CD14-positive monocyte (primary cell): ENCODE results near the gene ENTPD5. TPM values are rescaled to one million over a fixed set of nuclear protein-coding genes. Genes with fewer than 3 reads are reported as not detected.

Source experiments
- DNase-seq, 3 donors: peaks; one replicate each; pipeline ENCODE4 v3.0.0-alpha.2; 2011 to 2022
- H2AFZ ChIP-seq: 2 replicates; pipeline ENCODE4 v1.6.0; 2012; ENCODE audit warnings: mild to moderate bottlenecking, low read depth, low read length, inconsistent platforms; ENCODE audit not compliant: insufficient read depth, poor library complexity, severe bottlenecking
- H3K27ac ChIP-seq, 2 donors: 1 replicate in 1 of 2; 2 replicates in 1 of 2; pipeline ENCODE4 v1.5.1; 2012 to 2013; ENCODE audit warnings: low read length in 2 of 2, control low read depth in 1 of 2, inconsistent platforms in 1 of 2, low read depth in 1 of 2, mild to moderate bottlenecking in 1 of 2
- H3K27me3 ChIP-seq, 2 donors: one replicate each; pipeline versions ENCODE4 v1.6.0 to v1.6.1; 2011 to 2013; ENCODE audit warnings: low read length in 2 of 2; ENCODE audit not compliant: control insufficient read depth in 2 of 2, insufficient read depth in 2 of 2
- H3K36me3 ChIP-seq, 2 donors: replicated peaks in 1 of 2; 1 replicate in 1 of 2; 2 replicates in 1 of 2; pipeline versions ENCODE4 v1.5.1 to v1.6.1; 2012 to 2013; ENCODE audit warnings: low read length in 2 of 2, control low read depth in 1 of 2, inconsistent platforms in 1 of 2, mild to moderate bottlenecking in 1 of 2; ENCODE audit not compliant: insufficient read depth in 2 of 2, control insufficient read depth in 1 of 2
- H3K4me1 ChIP-seq, 2 donors: 1 replicate in 1 of 2; 2 replicates in 1 of 2; pipeline versions ENCODE4 v1.5.1 to v1.6.1; 2012 to 2013; ENCODE audit warnings: low read length in 2 of 2, control low read depth in 1 of 2, inconsistent platforms in 1 of 2, mild to moderate bottlenecking in 1 of 2, moderate library complexity in 1 of 2; ENCODE audit not compliant: insufficient read depth in 2 of 2, control insufficient read depth in 1 of 2
- H3K4me2 ChIP-seq: replicated peaks from 2 replicates; pipeline ENCODE3; 2012; ENCODE audit warnings: low read length, moderate library complexity, mild to moderate bottlenecking; ENCODE audit not compliant: poor library complexity, severe bottlenecking; ENCODE audit errors: extremely low read depth
- H3K4me3 ChIP-seq, 3 experiments: fragments of 200-600 bp in 1 of 3; sonication (generic) in 1 of 3; replicated peaks in 1 of 3; 1 replicate in 2 of 3; 2 replicates in 1 of 3; pipeline ENCODE4 v1.5.1; 2011 to 2013; ENCODE audit warnings: low read length in 3 of 3, mild to moderate bottlenecking in 3 of 3, control low read depth in 2 of 3, low read depth in 2 of 3, inconsistent platforms in 1 of 3, moderate library complexity in 1 of 3
- H3K79me2 ChIP-seq: 2 replicates; pipeline ENCODE4 v1.6.0; 2012; ENCODE audit warnings: mild to moderate bottlenecking, control low read depth, inconsistent platforms, low read length, moderate library complexity; ENCODE audit not compliant: insufficient read depth
- H3K9ac ChIP-seq: 2 replicates; pipeline ENCODE4 v1.6.0; 2017; ENCODE audit warnings: low read length, mild to moderate bottlenecking; ENCODE audit not compliant: insufficient read depth, poor library complexity, severe bottlenecking
- H3K9me3 ChIP-seq, 2 donors: replicated peaks in 1 of 2; 1 replicate in 1 of 2; 2 replicates in 1 of 2; pipeline versions ENCODE4 v1.5.1 to v1.6.1; 2012 to 2013; ENCODE audit warnings: low read length in 2 of 2, control low read depth in 1 of 2; ENCODE audit not compliant: control insufficient read depth in 1 of 2, insufficient read depth in 1 of 2
- H4K20me1 ChIP-seq: 2 replicates; pipeline ENCODE4 v1.6.0; 2012; ENCODE audit warnings: mild to moderate bottlenecking, low read length, control low read depth, moderate library complexity; ENCODE audit not compliant: insufficient read depth
- H3K27ac Mint-ChIP-seq, 7 donors: one replicate each; pipeline ENCODE4 v1.8.0; 2020; ENCODE audit warnings: mild to moderate bottlenecking in 7 of 7, mixed read lengths in 7 of 7, moderate library complexity in 6 of 7, inconsistent platforms in 2 of 7
- H3K27me3 Mint-ChIP-seq, 3 donors: one replicate each; pipeline ENCODE4 v1.8.0; 2021 to 2022; ENCODE audit warnings: low read depth in 3 of 3, mild to moderate bottlenecking in 3 of 3, mixed read lengths in 3 of 3, moderate library complexity in 3 of 3, inconsistent platforms in 1 of 3
- H3K36me3 Mint-ChIP-seq, 2 donors: one replicate each; pipeline ENCODE4 v1.8.0; 2020; ENCODE audit warnings: mixed read lengths in 2 of 2, inconsistent platforms in 1 of 2, mild to moderate bottlenecking in 1 of 2
- H3K4me1 Mint-ChIP-seq: one replicate; pipeline ENCODE4 v1.8.0; 2020; ENCODE audit warnings: mild to moderate bottlenecking, mixed read lengths
- H3K4me3 Mint-ChIP-seq, 2 donors: one replicate each; pipeline ENCODE4 v1.8.0; 2020; ENCODE audit warnings: mild to moderate bottlenecking in 2 of 2, mixed read lengths in 2 of 2, moderate library complexity in 1 of 2
- H3K9me3 Mint-ChIP-seq, 7 donors: one replicate each; pipeline ENCODE4 v1.8.0; 2020 to 2022; ENCODE audit warnings: mixed read lengths in 7 of 7, mild to moderate bottlenecking in 6 of 7, moderate library complexity in 6 of 7, inconsistent platforms in 2 of 7
- WGBS: methylation state at CpG from one replicate; pipeline ENCODE4 v1.1.5; 2013; ENCODE audit warnings: missing lambda C conversion rate; ENCODE audit not compliant: insufficient coverage; 5-methylcytosine and 5-hydroxymethylcytosine counted together
- intact Hi-C, 2 donors: fragments of 100-400 bp; cut with micrococcal nuclease; formaldehyde crosslinking; loops; one replicate each; pipeline versions ENCODE4 v1.15.0 to v1.15.1; 2023
- polyA plus RNA-seq, 3 donors: library from polyadenylated mRNA; depleted of rRNA in 1 of 3; unstranded in 2 of 3; stranded (reverse) in 1 of 3; fragments of 300-500 nt in 2 of 3; fragments of >200 nt in 1 of 3; fragmentation: Illumina TruSeq in 2 of 3; gene quantifications; 1 replicate in 2 of 3; 2 replicates in 1 of 3; pipeline ENCODE4 v1.2.3, GENCODE V29; 2012 to 2021
- small RNA-seq: library from RNA; depleted of rRNA; stranded (forward); fragments of <200 nt; gene quantifications from one replicate; pipeline ENCODE3, GENCODE V24; 2012; ENCODE audit warnings: low read depth; ENCODE audit not compliant: insufficient read length
- TF ChIP-seq, protein P1 (sequence below): fragments of 200-600 bp; IDR thresholded peaks from one replicate; pipeline ENCODE4 v1.8.0; 2022; ENCODE audit warnings: antibody characterized with exemption, mild to moderate bottlenecking

ENTPD5 gene
- polyA plus RNA-seq, 3 donors, result 2.3 to 4.3 (median 2.7) TPM

GRCh38 chr14:73909681-73910080 is 109.4 kb downstream of the ENTPD5 start:
- no CpG with 5 or more reads among the region's 1 CpG for WGBS
- peaks cover 17% of the 10 kb centered on the region for H3K79me2 ChIP-seq

More at GRCh38 chr14:73909681-73910080, 109.4 kb downstream of the ENTPD5 start:
- Mint-ChIP-seq H3K4me3 (no peak overlapping the region), H3K27me3 (no peaks in the 10 kb centered on the region), H3K27ac (peak overlapping the region in 1 of 7 donors; percentile 37), H3K4me1 (no peaks in the 10 kb centered on the region), H3K9me3 (peaks cover 0 to 6% (median 4%) of the 10 kb centered on the region in 7 donors), H3K36me3 (peaks cover 82 to 95% of the 10 kb centered on the region in 2 donors)
- Histone ChIP-seq H3K4me1 (no peaks in the 10 kb centered on the region), H3K27me3 (no peaks in the 10 kb centered on the region), H3K4me3 (no peak overlapping the region), H4K20me1 (peaks cover 22% of the 10 kb centered on the region), H3K9me3 (no peaks in the 10 kb centered on the region), H3K9ac (no peak overlapping the region), H3K36me3 (peaks cover 81 to 97% of the 10 kb centered on the region in 2 donors), H3K27ac (no peak overlapping the region), H2AFZ (no peak overlapping the region), H3K4me2 (no peak overlapping the region)
- no peak for DNase-seq
- TF ChIP-seq, protein P1, sequence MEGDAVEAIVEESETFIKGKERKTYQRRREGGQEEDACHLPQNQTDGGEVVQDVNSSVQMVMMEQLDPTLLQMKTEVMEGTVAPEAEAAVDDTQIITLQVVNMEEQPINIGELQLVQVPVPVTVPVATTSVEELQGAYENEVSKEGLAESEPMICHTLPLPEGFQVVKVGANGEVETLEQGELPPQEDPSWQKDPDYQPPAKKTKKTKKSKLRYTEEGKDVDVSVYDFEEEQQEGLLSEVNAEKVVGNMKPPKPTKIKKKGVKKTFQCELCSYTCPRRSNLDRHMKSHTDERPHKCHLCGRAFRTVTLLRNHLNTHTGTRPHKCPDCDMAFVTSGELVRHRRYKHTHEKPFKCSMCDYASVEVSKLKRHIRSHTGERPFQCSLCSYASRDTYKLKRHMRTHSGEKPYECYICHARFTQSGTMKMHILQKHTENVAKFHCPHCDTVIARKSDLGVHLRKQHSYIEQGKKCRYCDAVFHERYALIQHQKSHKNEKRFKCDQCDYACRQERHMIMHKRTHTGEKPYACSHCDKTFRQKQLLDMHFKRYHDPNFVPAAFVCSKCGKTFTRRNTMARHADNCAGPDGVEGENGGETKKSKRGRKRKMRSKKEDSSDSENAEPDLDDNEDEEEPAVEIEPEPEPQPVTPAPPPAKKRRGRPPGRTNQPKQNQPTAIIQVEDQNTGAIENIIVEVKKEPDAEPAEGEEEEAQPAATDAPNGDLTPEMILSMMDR, result no peak
- intact Hi-C loops, result no loop called here

Small RNA genes within 50 kb of the gene (small RNA-seq; reads per million reads assigned to genes)
- not detected for gene AC005480.2

Other genes with a start within 250 kb of the ENTPD5 start
- gene PTGR2, start 167.5 kb downstream of the ENTPD5 start, polyA plus RNA-seq, result 1 to 10 TPM; 1.1 to 3.8 (median 1.1) TPM
- 10 to 100 TPM; 20.4 to 53.3 (median 42.5) TPM for gene ZNF410, start 132.4 kb downstream of the ENTPD5 start, polyA plus RNA-seq
- 1 to 10 TPM in 2 of 3 donors, under 1 TPM in 1; 0.76 to 1.4 (median 1.4) TPM for gene FAM161B, start 69.2 kb downstream of the ENTPD5 start, polyA plus RNA-seq
- 10 to 100 TPM; 14.1 to 21.1 (median 14.6) TPM for gene COQ6, start 69.0 kb downstream of the ENTPD5 start, polyA plus RNA-seq
- under 1 TPM in 2 of 3 donors, not detected in 1; 0.01 to 0.94 TPM for gene BBOF1, start 61 bp upstream of the ENTPD5 start, polyA plus RNA-seq
- gene ALDH6A1, start 65.2 kb upstream of the ENTPD5 start, polyA plus RNA-seq, result 10 to 100 TPM in 1 of 3 donors, 1 to 10 TPM in 2; 2.5 to 15.1 (median 8.8) TPM
- gene LIN52, start 65.7 kb upstream of the ENTPD5 start, polyA plus RNA-seq, result 1 to 10 TPM; 2.9 to 7.2 (median 4.8) TPM
- not detected for gene VSX2, start 220.2 kb upstream of the ENTPD5 start, polyA plus RNA-seq